OCI-LY1 (cell line): ENCODE data around the gene MCF2L.

Experiments
- H2AFZ ChIP-seq: fragments of 200-600 bp; sonication (generic), shearing (Covaris generic); 2 replicates; pipeline ENCODE4 v1.6.0; 2014; ENCODE audit warnings: antibody characterized with exemption, mild to moderate bottlenecking, low read length
- H3F3A ChIP-seq: fragments of 200-600 bp; sonication (generic), shearing (Covaris generic); 2 replicates; pipeline ENCODE4 v1.6.0; 2014; ENCODE audit warnings: mild to moderate bottlenecking, antibody characterized with exemption, low read length, moderate library complexity; ENCODE audit not compliant: insufficient read depth
- H3K27ac ChIP-seq: fragments of 200-600 bp; sonication (generic); 2 replicates; pipeline ENCODE4 v1.5.1; 2014; ENCODE audit warnings: low read length, mixed run types, mild to moderate bottlenecking, low read depth; ENCODE audit not compliant: poor library complexity, severe bottlenecking
- H3K27me3 ChIP-seq: fragments of 200-600 bp; sonication (generic); 2 replicates; pipeline ENCODE4 v1.6.0; 2014; ENCODE audit warnings: antibody characterized with exemption, mild to moderate bottlenecking, low read length, moderate library complexity; ENCODE audit not compliant: insufficient read depth
- H3K36me3 ChIP-seq: fragments of 200-600 bp; sonication (generic); 2 replicates; pipeline ENCODE4 v1.6.1; 2014; ENCODE audit warnings: mild to moderate bottlenecking, antibody characterized with exemption, low read length, moderate library complexity, mixed read lengths; ENCODE audit not compliant: insufficient read depth
- H3K4me1 ChIP-seq: fragments of 200-600 bp; sonication (generic); 2 replicates; pipeline ENCODE4 v1.5.1; 2014; ENCODE audit warnings: mild to moderate bottlenecking, low read length, moderate library complexity; ENCODE audit not compliant: insufficient read depth, severe bottlenecking
- H3K4me2 ChIP-seq: fragments of 200-600 bp; sonication (generic), shearing (Covaris generic); 2 replicates; pipeline ENCODE4 v1.6.1; 2014; ENCODE audit warnings: low read length
- H3K4me3 ChIP-seq: fragments of 200-600 bp; sonication (generic); 2 replicates; pipeline ENCODE4 v1.5.1; 2014; ENCODE audit warnings: low read length, low read depth, mild to moderate bottlenecking, mixed read lengths; ENCODE audit not compliant: poor library complexity, severe bottlenecking
- H3K79me2 ChIP-seq: fragments of 200-600 bp; shearing (Covaris generic); 2 replicates; pipeline ENCODE4 v1.6.1; 2016; ENCODE audit warnings: mixed run types, low read length, mixed read lengths; ENCODE audit not compliant: insufficient read depth
- H3K9ac ChIP-seq: fragments of 200-600 bp; sonication (generic), shearing (Covaris generic); 2 replicates; pipeline ENCODE4 v1.6.1; 2014; ENCODE audit warnings: mild to moderate bottlenecking, low read length, mixed read lengths
- H3K9me2 ChIP-seq: fragments of 200-600 bp; sonication (generic), shearing (Covaris generic); 2 replicates; pipeline ENCODE4 v1.6.1; 2014; ENCODE audit warnings: low read depth, mild to moderate bottlenecking, low read length, mixed read lengths
- H3K9me3 ChIP-seq: fragments of 200-600 bp; shearing (Covaris generic); 2 replicates; pipeline ENCODE4 v1.6.1; 2014; ENCODE audit warnings: low read length, mixed read lengths
- H4K20me1 ChIP-seq: fragments of 200-600 bp; sonication (generic), shearing (Covaris generic); 2 replicates; pipeline ENCODE4 v1.6.0; 2016; ENCODE audit warnings: mild to moderate bottlenecking, low read length; ENCODE audit not compliant: insufficient read depth
- EZH2 ChIP-seq: fragments of 200-600 bp; sonication (generic), shearing (Covaris generic); IDR thresholded peaks from 2 replicates; pipeline ENCODE4 v1.8.0; 2017; ENCODE audit warnings: borderline replicate concordance, mixed run types, mild to moderate bottlenecking, antibody characterized with exemption, low read length, moderate library complexity, mixed read lengths
- TF ChIP-seq, protein P1 (sequence below): fragments of 200-600 bp; sonication (generic), shearing (Covaris generic); IDR thresholded peaks from 2 replicates; pipeline ENCODE4 v1.5.1; 2017; ENCODE audit warnings: mild to moderate bottlenecking, antibody characterized with exemption, low read length, moderate library complexity, mixed read lengths

MCF2L gene

DNA sequence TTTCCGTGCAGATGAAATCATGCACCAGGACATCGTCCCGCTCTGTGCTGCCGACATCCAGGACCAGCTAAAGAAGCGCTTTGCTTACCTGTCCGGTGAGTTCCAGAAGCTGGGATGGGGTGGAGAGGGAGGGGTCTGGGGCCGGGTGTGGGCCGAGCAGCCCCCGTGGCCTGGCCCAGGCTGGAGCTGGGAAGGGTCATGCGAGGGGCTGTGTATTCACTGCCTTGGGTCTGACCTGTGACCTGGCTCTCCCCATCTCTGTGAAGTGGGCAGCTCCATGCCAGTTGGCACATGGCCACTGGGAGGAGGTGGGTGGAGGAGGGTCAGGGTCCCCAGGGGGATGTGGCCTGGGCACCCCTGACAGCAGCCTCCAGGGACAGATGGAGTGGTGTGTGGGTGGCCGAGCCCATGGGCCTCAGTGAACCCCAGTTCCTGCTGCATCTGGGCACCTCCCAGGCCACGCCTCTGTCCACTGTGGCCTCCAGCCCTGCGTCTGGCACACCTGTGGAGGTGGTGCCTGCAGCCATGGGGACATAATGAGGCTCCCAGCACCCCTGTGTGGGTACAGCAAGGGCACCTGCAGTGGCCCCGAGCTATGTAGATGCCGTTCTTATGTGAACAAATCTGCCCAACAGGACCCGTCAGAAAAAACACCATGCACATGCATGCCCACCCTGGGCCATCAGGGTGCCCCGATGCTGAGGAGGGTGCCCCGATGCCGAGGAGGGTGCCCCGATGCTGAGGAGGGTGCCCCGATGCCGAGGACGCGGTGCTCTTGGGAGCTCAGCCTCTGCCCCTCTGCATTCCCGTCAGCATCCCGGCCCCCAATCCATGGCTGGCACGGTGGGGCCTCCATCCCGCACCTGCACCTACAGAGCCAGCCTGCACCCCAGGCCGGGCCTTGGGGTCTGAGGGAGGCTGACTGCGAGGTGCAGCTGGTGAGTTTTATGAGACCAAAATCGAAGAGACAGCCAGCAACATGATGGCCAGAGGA, 46.0 kb downstream of the MCF2L start:
- Histone ChIP-seq H2AFZ (no peak overlapping the region), H3K79me2 (no peaks in the 10 kb centered on the region), H3K27ac (no peak overlapping the region), H3K4me2 (no peak overlapping the region), H3K4me1 (no peaks in the 10 kb centered on the region), H3K4me3 (no peak overlapping the region), H3K36me3 (no peaks in the 10 kb centered on the region), H3K9ac (no peak overlapping the region), H4K20me1 (no peaks in the 10 kb centered on the region), H3K9me3 (no peaks in the 10 kb centered on the region), H3K9me2 (no peaks in the 10 kb centered on the region), H3F3A (no peaks in the 10 kb centered on the region), H3K27me3 (no peaks in the 10 kb centered on the region)
- TF ChIP-seq EZH2, result no peak
- TF ChIP-seq, protein P1, sequence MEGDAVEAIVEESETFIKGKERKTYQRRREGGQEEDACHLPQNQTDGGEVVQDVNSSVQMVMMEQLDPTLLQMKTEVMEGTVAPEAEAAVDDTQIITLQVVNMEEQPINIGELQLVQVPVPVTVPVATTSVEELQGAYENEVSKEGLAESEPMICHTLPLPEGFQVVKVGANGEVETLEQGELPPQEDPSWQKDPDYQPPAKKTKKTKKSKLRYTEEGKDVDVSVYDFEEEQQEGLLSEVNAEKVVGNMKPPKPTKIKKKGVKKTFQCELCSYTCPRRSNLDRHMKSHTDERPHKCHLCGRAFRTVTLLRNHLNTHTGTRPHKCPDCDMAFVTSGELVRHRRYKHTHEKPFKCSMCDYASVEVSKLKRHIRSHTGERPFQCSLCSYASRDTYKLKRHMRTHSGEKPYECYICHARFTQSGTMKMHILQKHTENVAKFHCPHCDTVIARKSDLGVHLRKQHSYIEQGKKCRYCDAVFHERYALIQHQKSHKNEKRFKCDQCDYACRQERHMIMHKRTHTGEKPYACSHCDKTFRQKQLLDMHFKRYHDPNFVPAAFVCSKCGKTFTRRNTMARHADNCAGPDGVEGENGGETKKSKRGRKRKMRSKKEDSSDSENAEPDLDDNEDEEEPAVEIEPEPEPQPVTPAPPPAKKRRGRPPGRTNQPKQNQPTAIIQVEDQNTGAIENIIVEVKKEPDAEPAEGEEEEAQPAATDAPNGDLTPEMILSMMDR, result no peak

DNA sequence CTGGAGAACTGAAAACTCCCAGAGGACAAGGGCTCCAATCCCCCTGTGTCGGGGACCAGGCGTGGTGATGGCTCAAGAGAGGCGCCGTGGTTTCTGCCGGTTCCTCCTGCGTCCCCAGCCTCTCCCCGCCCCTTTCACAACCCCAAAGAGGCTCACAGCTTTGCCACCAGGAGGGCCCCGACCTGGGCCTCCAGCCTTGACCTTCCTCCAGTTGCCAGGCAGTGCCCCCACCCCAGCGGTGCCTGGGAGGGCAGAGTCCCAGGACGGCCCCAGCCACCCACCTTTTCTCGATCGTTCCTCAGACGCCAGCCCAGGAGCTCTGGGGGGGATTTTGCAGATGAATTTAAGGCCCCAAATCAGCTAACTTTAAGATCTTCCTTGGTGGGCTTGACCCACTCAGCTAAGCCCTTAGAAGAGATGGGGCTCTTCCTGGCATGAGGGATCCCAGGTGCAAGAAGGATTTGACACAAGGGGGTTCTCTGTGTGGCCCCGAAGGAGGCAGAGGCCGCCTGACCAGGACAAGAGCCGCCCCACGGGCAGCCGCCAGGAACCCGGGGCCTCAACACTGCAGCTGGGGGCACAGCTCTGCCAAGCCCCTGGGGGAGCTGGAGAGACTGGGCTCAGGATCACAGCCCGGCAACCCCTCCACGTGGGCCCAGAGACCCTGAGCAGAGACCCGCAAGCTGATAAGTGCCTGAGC, 47.0 kb downstream of the MCF2L start:
- Histone ChIP-seq H3K4me2 (no peak overlapping the region), H3F3A (no peaks in the 10 kb centered on the region), H3K9me3 (no peaks in the 10 kb centered on the region), H3K79me2 (no peaks in the 10 kb centered on the region), H3K27ac (no peak overlapping the region), H3K9me2 (no peaks in the 10 kb centered on the region), H4K20me1 (no peaks in the 10 kb centered on the region), H3K9ac (no peak overlapping the region), H3K36me3 (no peaks in the 10 kb centered on the region), H2AFZ (no peak overlapping the region), H3K4me3 (no peak overlapping the region), H3K4me1 (no peaks in the 10 kb centered on the region), H3K27me3 (no peaks in the 10 kb centered on the region)
- no peak for TF ChIP-seq EZH2
- TF ChIP-seq, protein P1, result no peak

DNA sequence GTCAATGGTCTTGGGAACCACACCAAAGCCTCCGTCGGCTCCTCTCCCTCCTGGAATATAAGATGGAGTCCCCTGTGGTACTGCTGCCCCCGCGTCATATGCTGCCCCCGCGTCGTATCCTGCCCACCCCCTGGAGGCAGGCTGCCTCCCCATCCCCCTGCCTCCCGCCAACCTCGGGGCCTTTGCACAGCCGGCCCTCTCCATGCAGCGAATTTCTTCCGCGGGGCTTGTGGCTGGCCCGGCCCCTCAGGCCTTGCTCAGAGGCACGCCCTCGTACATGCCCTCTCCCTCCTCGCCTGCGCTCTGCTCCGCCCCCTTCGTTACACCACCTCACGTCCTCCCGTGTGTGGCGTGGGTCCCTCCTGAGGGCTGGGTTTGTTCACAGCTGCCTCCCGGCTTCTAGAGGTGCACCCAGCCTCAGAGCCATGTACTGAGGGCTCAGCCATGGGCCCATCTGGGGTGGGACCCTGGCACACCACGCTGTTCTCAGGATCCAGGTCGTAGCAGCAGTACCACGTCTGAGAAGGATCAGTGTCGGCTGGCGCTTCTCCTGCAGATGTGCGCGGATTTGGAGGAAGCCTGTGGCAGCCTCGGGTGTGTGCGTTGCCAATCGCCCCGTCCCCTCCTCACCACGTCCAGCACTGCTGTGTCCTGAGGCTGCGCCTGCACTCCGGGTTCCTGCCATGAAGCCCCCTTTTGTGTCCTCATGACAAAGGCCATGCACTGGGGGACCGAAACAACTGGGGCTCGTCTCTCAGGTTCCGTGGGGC, 47.7 kb downstream of the MCF2L start:
- Histone ChIP-seq H3K9me2 (no peaks in the 10 kb centered on the region), H3K4me3 (no peak overlapping the region), H3K27ac (no peak overlapping the region), H3K79me2 (no peaks in the 10 kb centered on the region), H3K27me3 (no peaks in the 10 kb centered on the region), H3K4me1 (no peaks in the 10 kb centered on the region), H3F3A (no peaks in the 10 kb centered on the region), H3K9ac (no peak overlapping the region), H3K36me3 (no peaks in the 10 kb centered on the region), H2AFZ (no peak overlapping the region), H4K20me1 (no peaks in the 10 kb centered on the region), H3K4me2 (no peak overlapping the region), H3K9me3 (no peaks in the 10 kb centered on the region)
- TF ChIP-seq, protein P1, result no peak
- TF ChIP-seq EZH2, result no peak
